HepG2 (cell line): ENCODE measurements around the gene SECTM1. TPM values are rescaled to one million over a fixed set of nuclear protein-coding genes. Genes with fewer than 3 reads are reported as not detected.

Experiments
- CREM ChIP-seq, 2 experiments: sonication (generic) in 1 of 2; formaldehyde crosslinking in 1 of 2; IDR thresholded peaks; 2 replicates each; pipeline versions ENCODE4 v1.4.0 to v1.6.1; 2016 to 2020; ENCODE audit warnings: antibody characterized with exemption in 1 of 2, mild to moderate bottlenecking in 1 of 2, missing genetic modification reagents in 1 of 2
- E2F2 ChIP-seq: sonication (generic); formaldehyde crosslinking; IDR thresholded peaks from 2 replicates; pipeline ENCODE4 v1.4.0; 2020; ENCODE audit warnings: missing genetic modification reagents, borderline replicate concordance
- NFE2L2 ChIP-seq: fragments of 150-350 bp; IDR thresholded peaks from 2 replicates; pipeline ENCODE4 v1.6.1; 2014; ENCODE audit warnings: low read length
- NKX3-1 ChIP-seq: sonication (generic); formaldehyde crosslinking; IDR thresholded peaks from 2 replicates; pipeline ENCODE4 v1.5.0; 2020; ENCODE audit warnings: missing genetic modification reagents
- SMYD3 ChIP-seq: sonication (generic); formaldehyde crosslinking; IDR thresholded peaks from 2 replicates; pipeline ENCODE4 v1.8.1; 2023; ENCODE audit warnings: mild to moderate bottlenecking, missing genetic modification reagents
- ZFAT ChIP-seq: sonication (generic); formaldehyde crosslinking; conservative IDR thresholded peaks from 2 replicates; pipeline ENCODE4 v1.8.1; 2023; ENCODE audit warnings: missing genetic modification reagents, inconsistent platforms
- ZNF235 ChIP-seq: sonication (generic); formaldehyde crosslinking; IDR thresholded peaks from 2 replicates; pipeline ENCODE4 v1.8.1; 2023; ENCODE audit warnings: mild to moderate bottlenecking, missing genetic modification reagents, borderline replicate concordance
- ZNF446 ChIP-seq: sonication (generic); formaldehyde crosslinking; IDR thresholded peaks from 2 replicates; pipeline ENCODE4 v1.5.0; 2020; ENCODE audit warnings: mild to moderate bottlenecking, missing genetic modification reagents
- ZNF605 ChIP-seq: sonication (generic); formaldehyde crosslinking; IDR thresholded peaks from 2 replicates; pipeline ENCODE4 v1.8.0; 2022; ENCODE audit warnings: mild to moderate bottlenecking, missing genetic modification reagents
- ZNF646 ChIP-seq: sonication (generic); formaldehyde crosslinking; IDR thresholded peaks from 2 replicates; pipeline ENCODE4 v1.9.0; 2021; ENCODE audit warnings: mild to moderate bottlenecking, missing genetic modification reagents
- ZNF790 ChIP-seq: sonication (generic); formaldehyde crosslinking; IDR thresholded peaks from 2 replicates; pipeline ENCODE4 v1.8.0; 2022; ENCODE audit warnings: missing genetic modification reagents, mild to moderate bottlenecking, borderline replicate concordance
- polyA plus RNA-seq, 8 experiments: library from polyadenylated mRNA; depleted of rRNA in 3 of 8; stranded (reverse) in 7 of 8; unstranded in 1 of 8; fragments of >200 nt; fragmentation: Illumina TruSeq in 4 of 8; extraction: Trizol in 4 of 8; gene quantifications; 2 replicates each; pipeline versions ENCODE4 v1.2.1 to v1.2.3, GENCODE V29; 2011 to 2016; ENCODE audit warnings: low read depth in 4 of 8, missing spikeins in 1 of 8, mixed read lengths in 1 of 8; ENCODE audit not compliant: insufficient read depth in 1 of 8
- total RNA-seq, 5 experiments: library from RNA; depleted of rRNA; stranded (reverse); fragments of >200 nt; fragmentation: Illumina TruSeq; extraction: Trizol; gene quantifications; 2 replicates each; pipeline ENCODE4 v1.2.3, GENCODE V29; 2016; ENCODE audit warnings: low read depth in 1 of 5

Gene SECTM1
- total and polyA plus RNA-seq, 2 of the 13 experiments (the other 11 are each of a cell fraction or from before 2014, with no cell fraction given), result 3.5 to 5.3 TPM

GRCh38 chr17:82287013-82287867 lies 46.3 kb downstream of the SECTM1 start (continued):
- no peak for TF ChIP-seq SMYD3 (CRISPR knock-in tag)
- TF ChIP-seq ZNF605 (CRISPR knock-in tag), result peak; percentile 99
- no peak for TF ChIP-seq E2F2
- TF ChIP-seq ZNF446 (CRISPR knock-in tag), result peak; percentile 56; the same call in 1 of the 2 replicates
- TF ChIP-seq ZNF790, result peak; percentile 80; the same call in 1 of the 2 replicates
- TF ChIP-seq CREM (IDR thresholded peaks at IDR 0.05), result no peak
- TF ChIP-seq CREM (CRISPR knock-in tag; IDR thresholded peaks at IDR 0.05), result no peak
- TF ChIP-seq ZNF646 (CRISPR knock-in tag), result 0 out of 2 replicates have a peak, but pooled peaks have one; percentile 51
- TF ChIP-seq ZFAT (CRISPR knock-in tag), result no peak
- no peak for TF ChIP-seq ZNF235
- no peak for TF ChIP-seq NFE2L2
- no peak for TF ChIP-seq NKX3-1 (CRISPR knock-in tag)
